ENCODE measurements around the gene MLC1. TPM values are rescaled to one million over a fixed set of nuclear protein-coding genes. Genes with fewer than 3 reads are reported as not detected.

Gene MLC1
- total RNA-seq, 1 donor from 2014 or later: 0.32 TPM

DNA sequence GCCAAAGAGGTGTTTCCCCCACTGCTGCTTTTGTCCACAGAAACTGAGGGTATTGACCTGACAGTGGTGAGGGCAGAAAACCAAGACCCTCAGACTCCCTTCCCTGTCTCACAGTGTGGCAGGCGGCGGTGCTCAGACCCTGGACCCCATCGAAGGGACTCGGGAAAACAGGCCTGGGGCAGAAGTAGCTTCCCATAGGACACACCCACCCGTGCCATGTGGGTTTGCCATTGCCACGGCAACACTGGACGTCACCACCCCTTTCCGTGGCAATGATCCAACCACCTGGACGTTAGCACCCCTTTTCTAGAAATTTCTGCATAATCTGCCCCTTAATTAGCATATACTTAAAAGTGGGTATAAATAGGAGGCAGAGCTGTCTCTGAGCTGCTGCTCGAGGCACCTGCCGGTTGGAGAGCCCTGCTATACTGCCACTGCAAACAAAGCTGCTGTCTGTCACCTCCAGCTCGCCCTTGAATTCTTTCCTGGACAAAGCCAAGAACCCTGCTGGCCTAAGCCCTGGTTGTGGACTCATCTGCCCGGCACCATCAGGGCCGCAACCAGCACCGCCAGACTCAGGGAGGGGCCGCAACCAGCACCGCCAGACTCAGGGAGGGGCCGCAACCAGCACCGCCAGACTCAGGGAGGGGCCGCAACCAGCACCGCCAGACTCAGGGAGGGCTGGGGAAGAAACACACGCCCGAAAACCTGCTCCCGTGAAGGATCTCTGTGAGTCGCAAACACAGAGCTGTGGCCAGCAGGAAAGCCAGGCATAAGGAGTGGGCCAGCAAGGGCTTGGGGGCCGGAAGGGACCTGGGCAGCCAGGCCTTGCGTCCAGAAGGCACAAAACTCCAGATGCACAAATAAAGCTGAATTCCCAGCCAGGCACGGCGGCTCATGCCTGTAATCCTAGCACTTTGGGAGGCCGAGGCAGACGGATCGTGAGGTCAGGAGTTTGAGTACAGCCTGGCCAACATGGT is 10.4 kb downstream of the MLC1 start:
- no peak overlapping the region for H3K4me3 ChIP-seq
- H3K36me3 ChIP-seq: no peaks in the 10 kb centered on the region
- TF ChIP-seq, protein P1, sequence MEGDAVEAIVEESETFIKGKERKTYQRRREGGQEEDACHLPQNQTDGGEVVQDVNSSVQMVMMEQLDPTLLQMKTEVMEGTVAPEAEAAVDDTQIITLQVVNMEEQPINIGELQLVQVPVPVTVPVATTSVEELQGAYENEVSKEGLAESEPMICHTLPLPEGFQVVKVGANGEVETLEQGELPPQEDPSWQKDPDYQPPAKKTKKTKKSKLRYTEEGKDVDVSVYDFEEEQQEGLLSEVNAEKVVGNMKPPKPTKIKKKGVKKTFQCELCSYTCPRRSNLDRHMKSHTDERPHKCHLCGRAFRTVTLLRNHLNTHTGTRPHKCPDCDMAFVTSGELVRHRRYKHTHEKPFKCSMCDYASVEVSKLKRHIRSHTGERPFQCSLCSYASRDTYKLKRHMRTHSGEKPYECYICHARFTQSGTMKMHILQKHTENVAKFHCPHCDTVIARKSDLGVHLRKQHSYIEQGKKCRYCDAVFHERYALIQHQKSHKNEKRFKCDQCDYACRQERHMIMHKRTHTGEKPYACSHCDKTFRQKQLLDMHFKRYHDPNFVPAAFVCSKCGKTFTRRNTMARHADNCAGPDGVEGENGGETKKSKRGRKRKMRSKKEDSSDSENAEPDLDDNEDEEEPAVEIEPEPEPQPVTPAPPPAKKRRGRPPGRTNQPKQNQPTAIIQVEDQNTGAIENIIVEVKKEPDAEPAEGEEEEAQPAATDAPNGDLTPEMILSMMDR (IDR thresholded peaks at IDR 0.05): no peak
- DNase-seq (ENCODE audit: low spot score in 2 of 2): no peak
- H3K9me3 ChIP-seq: no peaks in the 10 kb centered on the region
- no peaks in the 10 kb centered on the region for H3K4me1 ChIP-seq
- no peak overlapping the region for H3K27ac ChIP-seq
- intact Hi-C loops (cut with DNase I): no loop called here
- H3K27me3 ChIP-seq: no peaks in the 10 kb centered on the region

DNA sequence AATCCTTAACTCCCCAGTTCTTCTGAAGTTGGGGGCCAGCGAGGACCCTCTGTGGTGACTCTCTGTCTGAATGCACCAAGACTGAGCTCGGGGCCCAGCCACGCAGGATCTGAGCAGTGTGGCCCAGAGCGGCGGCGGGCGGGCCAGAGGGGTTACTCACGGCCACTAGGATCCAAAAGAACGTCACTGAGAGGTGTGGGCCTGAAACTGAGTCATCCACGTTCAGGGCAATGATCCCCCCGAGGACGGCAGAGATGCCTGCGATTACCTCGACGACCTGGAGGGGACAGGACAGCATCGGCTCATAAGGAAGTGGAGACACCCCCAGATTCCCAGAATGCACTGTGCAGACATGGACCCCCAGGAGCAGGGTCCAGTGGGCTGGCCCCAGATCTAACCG is 11.2 kb downstream of the MLC1 start:
- TF ChIP-seq, protein P1 (IDR thresholded peaks at IDR 0.05): no peak
- Histone ChIP-seq H3K4me3 (no peak overlapping the region), H3K27me3 (no peaks in the 10 kb centered on the region), H3K4me1 (no peaks in the 10 kb centered on the region), H3K27ac (no peak overlapping the region), H3K36me3 (no peaks in the 10 kb centered on the region), H3K9me3 (no peaks in the 10 kb centered on the region)
- DNase-seq (ENCODE audit: low spot score in 2 of 2): no peak
- intact Hi-C loops (cut with DNase I): no loop called here

GRCh38 chr22:50072714-50073538 is 12.3 kb downstream of the MLC1 start:
- TF ChIP-seq, protein P1 (IDR thresholded peaks at IDR 0.05): no peak
- no peak for DNase-seq (ENCODE audit: low spot score in 2 of 2)
- Histone ChIP-seq H3K4me1 (no peaks in the 10 kb centered on the region), H3K27ac (no peak overlapping the region), H3K36me3 (no peaks in the 10 kb centered on the region), H3K4me3 (no peak overlapping the region), H3K9me3 (no peaks in the 10 kb centered on the region), H3K27me3 (no peaks in the 10 kb centered on the region)
- intact Hi-C loops (cut with DNase I): no loop called here

- no peak overlapping the region for H3K4me3 ChIP-seq
- intact Hi-C loops (cut with DNase I): no loop called here
- H3K27me3 ChIP-seq: no peaks in the 10 kb centered on the region
- H3K4me1 ChIP-seq: no peaks in the 10 kb centered on the region
- TF ChIP-seq, protein P1 (IDR thresholded peaks at IDR 0.05): no peak
- no peaks in the 10 kb centered on the region for H3K9me3 ChIP-seq
- no peaks in the 10 kb centered on the region for H3K36me3 ChIP-seq
- DNase-seq (ENCODE audit: low spot score in 2 of 2): no peak
- H3K27ac ChIP-seq: no peak overlapping the region
Measured at GRCh38 chr22:50072167-50072555, 13.1 kb downstream of the MLC1 start.

- intact Hi-C loops (cut with DNase I): no loop called here
- Histone ChIP-seq H3K27ac (no peak overlapping the region), H3K4me1 (no peaks in the 10 kb centered on the region), H3K27me3 (no peaks in the 10 kb centered on the region), H3K4me3 (no peak overlapping the region), H3K36me3 (no peaks in the 10 kb centered on the region), H3K9me3 (no peaks in the 10 kb centered on the region)
- TF ChIP-seq, protein P1 (IDR thresholded peaks at IDR 0.05): no peak
- no peak for DNase-seq (ENCODE audit: low spot score in 2 of 2)
Measured at GRCh38 chr22:50071432-50072166, 13.6 kb downstream of the MLC1 start.
